Left ventricle myocardium superior (tissue), 1 donor: ENCODE results near the gene MON2. TPM values are rescaled to one million over a fixed set of nuclear protein-coding genes. Genes with fewer than 3 reads are reported as not detected.
"Not testable (repeated sequence)": the region's sequence is repeated elsewhere in the genome, so short reads cannot be mapped to it uniquely, and the experiment has no call there.

Experiments
- ATAC-seq: fragments of 200-7000 bp; cut with Tn5 transposase; one replicate; pipeline ENCODE4 v1.9.1; 2020; ENCODE audit warnings: mild to moderate bottlenecking, moderate library complexity
- DNase-seq: peaks from one replicate; pipeline ENCODE4 v3.0.0-alpha.2; 2020
- intact Hi-C: fragments of 100-400 bp; cut with micrococcal nuclease; formaldehyde crosslinking; loops from one replicate; pipeline ENCODE4 v1.11.0; 2022
- total RNA-seq: library from RNA; stranded (reverse); fragmentation: NEBNext Ultra II Directional; extraction: Animal tissue kit (Norgen Biotek cat#: 25700); gene quantifications from one replicate; pipeline ENCODE4 v1.2.1, GENCODE V29; 2021
- donor health status: DM: no; HTN: yes; CAD: no; lungs with severe emphysema.

MON2 gene
- total RNA-seq, 1 donor from 2014 or later: 17.6 TPM

GRCh38 chr12:62468397-62468796 lies 1.8 kb downstream of the MON2 start:
- no peak for ATAC-seq
- DNase-seq: no peak
- intact Hi-C loops: no loop called here

GRCh38 chr12:62468935-62469334 lies 2.3 kb downstream of the MON2 start:
- intact Hi-C loops: no loop called here

GRCh38 chr12:62469704-62470103 lies 3.1 kb downstream of the MON2 start:
- intact Hi-C loops: no loop called here
- ATAC-seq (no peak), DNase-seq (no peak)

More at GRCh38 chr12:62468935-62469334, 2.3 kb downstream of the MON2 start:
- no peak for DNase-seq
- ATAC-seq: no peak

GRCh38 chr12:62471734-62472133 lies 5.1 kb downstream of the MON2 start:
- DNase-seq (no peak), ATAC-seq (no peak)
- intact Hi-C loops: no loop called here

- DNase-seq (no peak), ATAC-seq (no peak)
- intact Hi-C loops: no loop called here
Measured at GRCh38 chr12:62472472-62472871, 5.8 kb downstream of the MON2 start.

- no peak for DNase-seq
- ATAC-seq: no peak
- intact Hi-C loops: no loop called here
Measured at GRCh38 chr12:62481843-62482540, 15.4 kb downstream of the MON2 start.

GRCh38 chr12:62482769-62483168 lies 16.1 kb downstream of the MON2 start:
- intact Hi-C loops: no loop called here
- DNase-seq (no peak), ATAC-seq (no peak)

GRCh38 chr12:62484233-62484632 lies 17.6 kb downstream of the MON2 start:
- DNase-seq: no peak
- no peak for ATAC-seq
- intact Hi-C loops: no loop called here

GRCh38 chr12:62505786-62506185 lies 39.2 kb downstream of the MON2 start:
- intact Hi-C loops: no loop called here
- no peak for ATAC-seq
- DNase-seq: no peak

GRCh38 chr12:62512901-62513300 lies 46.3 kb downstream of the MON2 start:
- intact Hi-C loops: no loop called here
- DNase-seq: no peak
- ATAC-seq: no peak

- intact Hi-C loops, DNase-seq, ATAC-seq: not testable (repeated sequence)
Measured at GRCh38 chr12:62514080-62514479, 47.5 kb downstream of the MON2 start.

- intact Hi-C loops: no loop called here
- DNase-seq (no peak), ATAC-seq (no peak)
Measured at GRCh38 chr12:62516927-62517326, 50.3 kb downstream of the MON2 start.

- intact Hi-C loops: no loop called here
- ATAC-seq (no peak), DNase-seq (no peak)
Measured at GRCh38 chr12:62517887-62518286, 51.3 kb downstream of the MON2 start.

GRCh38 chr12:62519043-62519442 lies 52.4 kb downstream of the MON2 start:
- intact Hi-C loops: no loop called here
- ATAC-seq (peak; percentile 83), DNase-seq (peak; percentile 59)

- ATAC-seq (no peak), DNase-seq (no peak)
- intact Hi-C loops: no loop called here
Measured at GRCh38 chr12:62520361-62520760, 53.7 kb downstream of the MON2 start.

GRCh38 chr12:62522984-62523383 lies 56.4 kb downstream of the MON2 start:
- DNase-seq: no peak
- ATAC-seq: peak; percentile 63
- intact Hi-C loops: no loop called here

GRCh38 chr12:62523619-62524018 lies 57.0 kb downstream of the MON2 start:
- ATAC-seq: no peak
- intact Hi-C loops: no loop called here
- DNase-seq: no peak

- DNase-seq: no peak
- intact Hi-C loops: no loop called here
- ATAC-seq: no peak
Measured at GRCh38 chr12:62525271-62525670, 58.6 kb downstream of the MON2 start.

GRCh38 chr12:62530596-62530995 lies 64.0 kb downstream of the MON2 start:
- intact Hi-C loops: no loop called here

GRCh38 chr12:62532333-62532732 lies 65.7 kb downstream of the MON2 start:
- no peak for ATAC-seq
- intact Hi-C loops: no loop called here
- DNase-seq: no peak

More at GRCh38 chr12:62530596-62530995, 64.0 kb downstream of the MON2 start:
- no peak for DNase-seq
- no peak for ATAC-seq

- intact Hi-C loops: no loop called here
- DNase-seq (no peak), ATAC-seq (no peak)
Measured at GRCh38 chr12:62533087-62533754, 66.6 kb downstream of the MON2 start.
